HUES64 (cell line): Measurements from ENCODE around the gene TSC22D1.

ENCODE experiments used
- H3K27ac ChIP-seq: 2 replicates; pipeline ENCODE4 v1.7.0; 2013; ENCODE audit warnings: low read depth, low read length, inconsistent platforms
- H3K27me3 ChIP-seq: 2 replicates; pipeline ENCODE4 v1.6.1; 2013; ENCODE audit warnings: mild to moderate bottlenecking, low read length; ENCODE audit not compliant: insufficient read depth
- H3K36me3 ChIP-seq: 2 replicates; pipeline ENCODE4 v1.6.1; 2013; ENCODE audit warnings: mild to moderate bottlenecking, low read length; ENCODE audit not compliant: insufficient read depth
- H3K4me1 ChIP-seq: 2 replicates; pipeline ENCODE4 v1.6.1; 2013; ENCODE audit warnings: mild to moderate bottlenecking, low read length, moderate library complexity; ENCODE audit not compliant: insufficient read depth
- H3K4me3 ChIP-seq: 2 replicates; pipeline ENCODE4 v1.5.1; 2013; ENCODE audit warnings: mild to moderate bottlenecking, low read length, moderate library complexity
- H3K9ac ChIP-seq: 2 replicates; pipeline ENCODE4 v1.6.1; 2013; ENCODE audit warnings: mild to moderate bottlenecking, low read depth, low read length
- H3K9me3 ChIP-seq: 2 replicates; pipeline ENCODE4 v1.6.1; 2013; ENCODE audit warnings: low read depth, low read length; ENCODE audit not compliant: insufficient read depth
- WGBS: fragments of 150-250, 120-280 bp; methylation state at CpG from one replicate; pipeline ENCODE4 v1.1.7; 2013; ENCODE audit warnings: missing lambda C conversion rate; 5-methylcytosine and 5-hydroxymethylcytosine counted together

The TSC22D1 gene

GRCh38 chr13:44452418-44452817 is 123.7 kb downstream of the TSC22D1 start:
- no peaks in the 10 kb centered on the region; the same call in 1 of the 2 replicates for H3K4me1 ChIP-seq
- H3K4me3 ChIP-seq: no peak overlapping the region
- H3K27ac ChIP-seq: no peak overlapping the region
- H3K9ac ChIP-seq: no peak overlapping the region
- peaks cover 8% of the 10 kb centered on the region; the same call in 1 of the 2 replicates for H3K9me3 ChIP-seq
- no peaks in the 10 kb centered on the region for H3K27me3 ChIP-seq
- H3K36me3 ChIP-seq: no peaks in the 10 kb centered on the region
- WGBS: 93% methylated on average over 7 of the region's 7 CpGs

GRCh38 chr13:44451651-44452050 is 124.5 kb downstream of the TSC22D1 start:
- no peaks in the 10 kb centered on the region for H3K36me3 ChIP-seq
- H3K9me3 ChIP-seq: peaks cover 2% of the 10 kb centered on the region; the same call in 1 of the 2 replicates
- 90% methylated on average over 7 of the region's 7 CpGs for WGBS
- no peaks in the 10 kb centered on the region for H3K27me3 ChIP-seq
- no peaks in the 10 kb centered on the region; the same call in 1 of the 2 replicates for H3K4me1 ChIP-seq
- no peak overlapping the region for H3K27ac ChIP-seq
- H3K4me3 ChIP-seq: no peak overlapping the region
- no peak overlapping the region for H3K9ac ChIP-seq

GRCh38 chr13:44451126-44451525 is 125.0 kb downstream of the TSC22D1 start:
- no peaks in the 10 kb centered on the region for H3K27me3 ChIP-seq
- 95% methylated on average over 12 of the region's 12 CpGs for WGBS
- no peaks in the 10 kb centered on the region for H3K9me3 ChIP-seq
- H3K36me3 ChIP-seq: no peaks in the 10 kb centered on the region
- H3K4me3 ChIP-seq: no peak overlapping the region
- H3K9ac ChIP-seq: no peak overlapping the region
- no peak overlapping the region for H3K27ac ChIP-seq
- H3K4me1 ChIP-seq: no peaks in the 10 kb centered on the region; the same call in 1 of the 2 replicates

- WGBS: 93% methylated on average over 3 of the region's 3 CpGs
- no peaks in the 10 kb centered on the region; the same call in 1 of the 2 replicates for H3K4me1 ChIP-seq
- H3K27me3 ChIP-seq: no peaks in the 10 kb centered on the region
- H3K4me3 ChIP-seq: no peak overlapping the region
- no peak overlapping the region for H3K9ac ChIP-seq
- no peak overlapping the region for H3K27ac ChIP-seq
- no peaks in the 10 kb centered on the region for H3K9me3 ChIP-seq
- H3K36me3 ChIP-seq: no peaks in the 10 kb centered on the region
These were observed 125.9 kb downstream of the TSC22D1 start for GRCh38 chr13:44449999-44450821.

GRCh38 chr13:44448875-44449274 is 127.3 kb downstream of the TSC22D1 start:
- H3K9ac ChIP-seq: no peak overlapping the region
- WGBS: 77% methylated on average over 3 of the region's 3 CpGs
- no peak overlapping the region for H3K4me3 ChIP-seq
- H3K9me3 ChIP-seq: no peaks in the 10 kb centered on the region
- no peak overlapping the region for H3K27ac ChIP-seq
- no peaks in the 10 kb centered on the region; the same call in 1 of the 2 replicates for H3K4me1 ChIP-seq
- H3K36me3 ChIP-seq: no peaks in the 10 kb centered on the region
- H3K27me3 ChIP-seq: no peaks in the 10 kb centered on the region

- WGBS: 90% methylated on average over 2 of the region's 2 CpGs
- H3K9me3 ChIP-seq: no peaks in the 10 kb centered on the region
- no peak overlapping the region for H3K9ac ChIP-seq
- no peak overlapping the region for H3K4me3 ChIP-seq
- H3K27ac ChIP-seq: no peak overlapping the region
- no peaks in the 10 kb centered on the region for H3K36me3 ChIP-seq
- no peaks in the 10 kb centered on the region for H3K27me3 ChIP-seq
- H3K4me1 ChIP-seq: no peaks in the 10 kb centered on the region; the same call in 1 of the 2 replicates
These were observed 127.8 kb downstream of the TSC22D1 start for GRCh38 chr13:44448373-44448772.

- no peaks in the 10 kb centered on the region; the same call in 1 of the 2 replicates for H3K4me1 ChIP-seq
- H3K9ac ChIP-seq: no peak overlapping the region
- no peak overlapping the region for H3K27ac ChIP-seq
- no peaks in the 10 kb centered on the region for H3K27me3 ChIP-seq
- WGBS: 97% methylated on average over 2 of the region's 2 CpGs
- no peak overlapping the region for H3K4me3 ChIP-seq
- H3K36me3 ChIP-seq: no peaks in the 10 kb centered on the region
- H3K9me3 ChIP-seq: no peaks in the 10 kb centered on the region
These were observed 128.3 kb downstream of the TSC22D1 start for GRCh38 chr13:44447783-44448321.

GRCh38 chr13:44440046-44440608 is 136.0 kb downstream of the TSC22D1 start:
- WGBS: 92% methylated on average over 10 of the region's 10 CpGs
- no peak overlapping the region for H3K4me3 ChIP-seq
- peaks cover 7% of the 10 kb centered on the region for H3K4me1 ChIP-seq
- H3K27me3 ChIP-seq: no peaks in the 10 kb centered on the region
- no peak overlapping the region for H3K27ac ChIP-seq
- no peaks in the 10 kb centered on the region for H3K36me3 ChIP-seq
- H3K9ac ChIP-seq: no peak overlapping the region
- no peaks in the 10 kb centered on the region for H3K9me3 ChIP-seq

GRCh38 chr13:44439452-44440024 is 136.6 kb downstream of the TSC22D1 start:
- no peak overlapping the region for H3K9ac ChIP-seq
- WGBS: 87% methylated on average over 4 of the region's 4 CpGs
- no peak overlapping the region for H3K27ac ChIP-seq
- H3K4me3 ChIP-seq: no peak overlapping the region
- peaks cover 11% of the 10 kb centered on the region for H3K4me1 ChIP-seq
- H3K27me3 ChIP-seq: no peaks in the 10 kb centered on the region
- H3K9me3 ChIP-seq: no peaks in the 10 kb centered on the region
- peaks cover 4% of the 10 kb centered on the region for H3K36me3 ChIP-seq

- Histone ChIP-seq H3K4me3 (no peak overlapping the region), H3K27ac (no peak overlapping the region), H3K9ac (no peak overlapping the region), H3K27me3 (no peaks in the 10 kb centered on the region), H3K36me3 (peaks cover 17% of the 10 kb centered on the region), H3K9me3 (no peaks in the 10 kb centered on the region), H3K4me1 (peaks cover 11% of the 10 kb centered on the region)
- 47% methylated on average over 3 of the region's 3 CpGs for WGBS
These were observed 137.9 kb downstream of the TSC22D1 start for GRCh38 chr13:44438234-44438579.
